Activated CD4-positive, alpha-beta T cell treated with anti-CD3 and anti-CD28 coated beads, Interleukin-2, amount 10 ng/mL, durations not matched to agents 24 days and 14 days (primary cell): ENCODE measurements around the gene NGDN. TPM values are rescaled to one million over a fixed set of nuclear protein-coding genes. Genes with fewer than 3 reads are reported as not detected.

Source experiments
- DNase-seq: peaks from one replicate; pipeline ENCODE4 v3.0.0; 2022
- H3K27ac Mint-ChIP-seq: one replicate; pipeline ENCODE4 v1.8.0; 2022; ENCODE audit warnings: mild to moderate bottlenecking, mixed read lengths
- H3K27me3 Mint-ChIP-seq: one replicate; pipeline ENCODE4 v1.8.0; 2022; ENCODE audit warnings: mixed read lengths
- H3K36me3 Mint-ChIP-seq: one replicate; pipeline ENCODE4 v1.8.0; 2022; ENCODE audit warnings: low read depth, mild to moderate bottlenecking, mixed read lengths
- H3K4me1 Mint-ChIP-seq: one replicate; pipeline ENCODE4 v1.8.0; 2021; ENCODE audit warnings: mixed read lengths
- H3K4me3 Mint-ChIP-seq: one replicate; pipeline ENCODE4 v1.8.0; 2022; ENCODE audit warnings: mild to moderate bottlenecking, moderate library complexity, mixed read lengths
- H3K9me3 Mint-ChIP-seq: one replicate; pipeline ENCODE4 v1.8.0; 2021; ENCODE audit warnings: mixed read lengths
- intact Hi-C: fragments of 100-400 bp; cut with micrococcal nuclease; formaldehyde crosslinking; loops from one replicate; pipeline ENCODE4 v1.15.1; 2023
- total RNA-seq: library from RNA; stranded (reverse); gene quantifications from 2 replicates; pipeline ENCODE4 v1.2.3, GENCODE V29; 2022

NGDN gene
- total RNA-seq, 1 donor from 2014 or later = 79.2 TPM

DNA sequence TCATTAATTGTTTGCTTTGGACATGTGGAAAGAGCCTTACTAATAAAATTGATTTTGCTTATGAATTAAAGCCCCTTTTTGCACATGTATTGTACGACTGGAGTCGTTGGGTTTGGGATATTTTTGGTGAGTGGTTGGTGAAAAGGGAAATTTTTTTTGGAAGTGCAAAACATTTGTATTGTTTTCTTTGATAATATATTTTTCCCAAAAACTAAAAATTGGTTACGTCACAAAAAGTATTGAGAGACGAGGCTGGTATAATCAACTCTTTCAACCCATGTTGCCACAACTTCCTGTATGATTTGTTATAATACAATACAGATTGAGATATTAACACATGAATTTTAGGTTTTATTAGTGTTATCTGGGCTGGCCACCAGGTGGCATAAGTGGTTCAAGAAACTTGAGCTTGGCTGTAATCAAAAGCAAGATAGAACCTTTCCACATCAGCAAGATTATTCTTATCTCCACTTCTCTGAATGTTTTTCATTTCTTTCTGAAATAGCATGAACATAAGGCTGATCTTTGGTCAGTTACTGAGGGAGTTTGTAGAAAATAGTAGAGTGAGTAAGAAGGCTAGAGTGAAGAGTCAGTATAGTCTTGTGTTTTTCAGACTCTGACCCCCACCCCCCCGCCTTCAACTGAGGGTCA, 8.7 kb downstream of the NGDN start:
- no peaks in the 10 kb centered on the region for H3K9me3 Mint-ChIP-seq
- H3K4me3 Mint-ChIP-seq = no peak overlapping the region
- no peak overlapping the region for H3K27ac Mint-ChIP-seq
- no peaks in the 10 kb centered on the region for H3K27me3 Mint-ChIP-seq
- intact Hi-C loops = loop anchor here (1.0 kb wide), 2 partner anchors 61 to 84 kb away; no protein-coding TSS in a partner anchor
- peaks cover 2% of the 10 kb centered on the region for H3K4me1 Mint-ChIP-seq
- peaks cover 44% of the 10 kb centered on the region for H3K36me3 Mint-ChIP-seq
- peak; percentile 89 for DNase-seq

DNA sequence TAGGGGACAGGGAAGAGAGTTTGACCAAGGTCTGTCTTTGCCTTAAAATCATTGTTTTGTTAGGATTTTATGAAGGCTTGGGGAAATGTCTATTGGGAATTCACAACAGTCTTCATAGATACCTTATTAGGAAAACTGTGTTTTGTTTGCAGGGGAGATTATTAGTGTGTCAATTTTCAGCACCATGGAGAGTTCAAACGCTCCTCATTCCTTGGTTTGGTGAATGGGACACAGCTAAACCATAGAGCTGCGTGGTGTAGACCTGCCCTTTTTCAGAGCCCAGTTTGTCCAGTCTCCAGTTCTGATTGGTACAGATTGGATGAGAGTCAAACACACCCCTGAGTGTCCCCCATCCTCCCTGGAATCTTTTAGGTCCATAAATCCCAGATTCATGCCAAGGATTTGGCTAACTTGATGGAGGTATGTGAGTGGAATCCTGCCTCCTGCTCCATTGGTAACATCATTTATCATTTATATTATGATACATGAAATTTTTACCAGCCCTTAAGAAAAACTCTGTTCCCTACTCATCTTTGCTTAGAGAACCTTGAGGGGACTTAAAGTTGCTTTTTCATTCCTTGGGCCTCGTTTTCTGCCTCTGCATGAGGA, 12.0 kb downstream of the NGDN start:
- Mint-ChIP-seq H3K36me3 (peaks cover 21% of the 10 kb centered on the region), H3K27ac (no peak overlapping the region), H3K4me1 (peaks cover 2% of the 10 kb centered on the region), H3K4me3 (no peak overlapping the region), H3K27me3 (no peaks in the 10 kb centered on the region), H3K9me3 (no peaks in the 10 kb centered on the region)
- intact Hi-C loops = no loop called here
- no peak for DNase-seq

DNA sequence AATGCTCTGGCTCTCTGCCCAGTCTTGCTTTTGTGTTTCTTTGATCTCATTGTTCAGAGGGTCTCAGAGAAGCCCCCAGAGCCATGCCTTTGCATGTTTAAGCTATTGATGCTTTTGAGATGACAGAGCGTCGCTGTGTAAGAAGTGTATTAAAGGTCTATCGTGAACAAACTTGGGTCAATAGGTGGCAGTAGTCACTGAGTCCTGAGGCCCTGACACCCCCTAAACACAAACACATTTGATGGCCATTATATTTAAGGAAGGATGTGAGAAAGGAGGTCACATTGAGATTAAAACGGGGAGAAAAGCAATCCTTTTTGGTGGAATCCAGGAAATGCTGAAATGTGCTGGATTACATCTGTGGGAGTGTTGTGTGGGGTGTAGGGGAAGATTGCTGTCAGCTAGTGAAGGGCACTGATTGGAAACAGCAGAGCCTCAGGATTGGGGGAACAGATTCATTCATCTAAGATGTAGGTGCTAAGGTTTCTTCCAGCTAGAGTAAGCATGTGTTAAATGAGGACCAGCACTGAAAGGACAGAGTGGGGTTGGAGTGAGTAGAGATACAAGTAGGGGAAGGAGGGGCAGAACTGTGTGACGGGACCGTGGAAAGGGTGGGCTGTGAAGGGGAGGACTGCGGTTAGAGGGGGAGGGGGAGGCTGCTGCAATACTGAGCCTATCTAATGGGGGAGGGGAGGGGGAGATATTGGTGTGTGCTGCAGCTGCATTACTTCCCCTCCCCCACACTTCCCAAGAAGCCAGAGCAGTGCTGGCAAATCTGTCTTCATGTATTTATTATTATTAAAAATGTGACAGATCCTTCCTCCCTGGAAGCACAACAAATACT, 12.7 kb downstream of the NGDN start:
- DNase-seq = no peak
- no peaks in the 10 kb centered on the region for H3K9me3 Mint-ChIP-seq
- intact Hi-C loops = no loop called here
- H3K36me3 Mint-ChIP-seq = peaks cover 15% of the 10 kb centered on the region
- no peak overlapping the region for H3K27ac Mint-ChIP-seq
- H3K27me3 Mint-ChIP-seq = no peaks in the 10 kb centered on the region
- peaks cover 2% of the 10 kb centered on the region for H3K4me1 Mint-ChIP-seq
- H3K4me3 Mint-ChIP-seq = no peak overlapping the region

DNA sequence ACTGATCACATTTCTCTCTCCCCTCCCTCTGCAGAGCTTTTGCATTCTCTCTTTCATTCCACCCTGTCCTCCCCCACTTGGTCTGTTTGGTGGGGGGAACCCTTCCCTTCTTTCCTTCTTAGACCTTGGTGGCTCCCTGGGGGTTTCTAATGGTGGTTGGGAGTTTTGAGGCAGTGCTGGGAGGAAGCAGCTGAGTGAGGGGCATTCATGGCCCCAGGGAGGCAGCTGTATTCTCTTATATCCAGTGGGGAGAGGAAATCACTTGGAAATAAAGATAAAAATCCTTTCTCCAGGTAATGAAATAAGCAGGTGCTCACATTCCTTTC, 13.3 kb downstream of the NGDN start:
- Mint-ChIP-seq H3K9me3 (no peaks in the 10 kb centered on the region), H3K4me3 (no peak overlapping the region), H3K27me3 (no peaks in the 10 kb centered on the region), H3K27ac (no peak overlapping the region), H3K4me1 (peaks cover 2% of the 10 kb centered on the region), H3K36me3 (peaks cover 10% of the 10 kb centered on the region)
- intact Hi-C loops = no loop called here
- no peak for DNase-seq

DNA sequence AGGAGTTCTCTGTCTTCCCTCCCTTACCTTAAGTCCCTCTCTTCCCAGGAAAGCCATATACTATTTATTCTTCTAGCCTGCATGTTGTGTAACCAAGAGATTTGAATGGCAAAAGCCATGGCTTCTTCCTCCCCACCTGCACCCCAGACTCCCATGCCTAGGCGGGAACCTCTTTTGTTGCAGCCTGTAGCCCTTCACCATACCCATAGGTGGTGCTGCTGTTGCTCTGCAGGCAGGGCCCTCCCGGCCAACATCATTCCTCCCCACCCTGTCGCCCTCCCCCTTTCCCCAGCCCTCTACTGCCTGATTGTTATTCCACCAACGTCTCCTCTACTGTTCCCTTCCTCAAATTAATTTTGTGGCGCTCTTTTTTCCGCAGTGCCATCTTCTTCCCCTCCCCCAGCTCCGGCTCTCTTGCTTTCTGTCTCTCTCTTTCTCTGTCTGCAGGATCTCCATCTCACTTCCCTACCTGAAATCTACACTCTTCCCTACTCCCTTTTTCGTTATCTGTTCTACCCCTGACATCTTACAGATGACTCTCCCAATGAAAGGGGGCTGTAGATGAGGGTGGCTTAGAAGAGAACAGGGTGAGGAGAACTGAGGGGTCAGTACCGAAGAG, 13.8 kb downstream of the NGDN start:
- H3K4me3 Mint-ChIP-seq = no peak overlapping the region
- H3K27me3 Mint-ChIP-seq = no peaks in the 10 kb centered on the region
- H3K27ac Mint-ChIP-seq = no peak overlapping the region
- intact Hi-C loops = no loop called here
- H3K4me1 Mint-ChIP-seq = peaks cover 1% of the 10 kb centered on the region
- H3K9me3 Mint-ChIP-seq = no peaks in the 10 kb centered on the region
- no peak for DNase-seq
- H3K36me3 Mint-ChIP-seq = peaks cover 7% of the 10 kb centered on the region

DNA sequence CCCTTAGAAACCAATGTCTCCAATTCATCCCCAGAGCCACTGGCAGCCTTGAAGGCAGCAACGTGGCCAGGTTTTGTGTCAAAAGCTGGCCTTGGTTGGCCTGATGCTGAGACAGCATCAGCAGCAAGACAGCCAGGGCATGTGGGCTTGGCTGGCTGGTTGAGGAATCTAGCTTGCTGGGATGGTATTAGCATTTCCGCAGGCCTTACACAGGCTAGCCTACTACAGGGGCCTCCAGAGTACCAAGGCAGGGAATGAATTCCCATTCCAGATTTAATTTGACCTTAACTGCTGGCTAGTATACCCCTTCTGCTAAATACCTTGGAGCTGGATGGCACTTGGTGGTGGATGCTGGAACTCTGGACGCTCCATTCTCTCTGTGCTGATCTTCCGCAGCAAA, 15.8 kb downstream of the NGDN start:
- no peaks in the 10 kb centered on the region for H3K4me1 Mint-ChIP-seq
- no peaks in the 10 kb centered on the region for H3K9me3 Mint-ChIP-seq
- H3K4me3 Mint-ChIP-seq = no peak overlapping the region
- DNase-seq = no peak
- H3K27me3 Mint-ChIP-seq = no peaks in the 10 kb centered on the region
- intact Hi-C loops = no loop called here
- H3K36me3 Mint-ChIP-seq = peaks cover 5% of the 10 kb centered on the region
- no peak overlapping the region for H3K27ac Mint-ChIP-seq

DNA sequence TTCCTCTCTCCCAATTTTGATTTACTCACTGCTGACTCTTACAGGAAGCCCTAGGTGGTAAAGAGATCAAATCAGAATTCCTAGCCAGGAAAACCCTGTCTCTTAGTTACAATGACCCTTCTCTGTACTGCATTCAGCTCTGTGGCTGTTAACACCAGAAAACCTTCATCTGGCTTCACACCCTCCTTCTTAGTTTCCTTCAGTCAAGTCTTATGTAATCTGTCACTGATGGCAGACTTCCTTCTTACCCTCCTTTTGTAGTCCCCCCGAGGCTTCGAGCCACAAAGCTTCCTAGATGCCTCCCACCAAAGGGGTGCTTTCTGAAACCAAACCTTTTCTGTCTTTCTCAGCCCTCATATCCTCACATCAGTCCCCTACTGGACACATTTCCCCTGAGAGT, 16.5 kb downstream of the NGDN start:
- no peak overlapping the region for H3K4me3 Mint-ChIP-seq
- H3K27me3 Mint-ChIP-seq = no peaks in the 10 kb centered on the region
- no peak for DNase-seq
- H3K4me1 Mint-ChIP-seq = no peaks in the 10 kb centered on the region
- H3K27ac Mint-ChIP-seq = no peak overlapping the region
- no peaks in the 10 kb centered on the region for H3K9me3 Mint-ChIP-seq
- peaks cover 5% of the 10 kb centered on the region for H3K36me3 Mint-ChIP-seq
- intact Hi-C loops = no loop called here

DNA sequence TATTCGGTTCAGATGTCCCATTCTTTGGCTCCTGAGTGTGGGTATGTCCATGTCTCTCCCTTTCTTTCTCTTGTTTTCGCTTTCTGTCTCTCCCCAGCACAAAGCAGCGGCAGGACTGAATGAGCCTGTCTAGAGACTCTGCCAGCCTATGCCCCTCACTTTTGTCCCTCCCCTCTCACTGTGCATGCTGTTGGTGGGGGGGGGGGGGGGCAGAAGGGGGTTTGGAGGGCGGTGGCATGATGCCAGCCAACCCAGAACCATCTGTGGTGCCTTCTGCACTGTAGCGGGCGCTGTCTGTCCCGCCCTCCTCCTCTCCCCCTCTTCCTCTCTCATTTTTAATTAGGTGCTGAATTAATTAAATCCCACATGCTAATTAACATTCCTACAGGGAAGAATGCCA, 17.7 kb downstream of the NGDN start:
- H3K4me1 Mint-ChIP-seq = no peaks in the 10 kb centered on the region
- H3K27ac Mint-ChIP-seq = no peak overlapping the region
- no peaks in the 10 kb centered on the region for H3K9me3 Mint-ChIP-seq
- H3K36me3 Mint-ChIP-seq = peaks cover 2% of the 10 kb centered on the region
- no peaks in the 10 kb centered on the region for H3K27me3 Mint-ChIP-seq
- H3K4me3 Mint-ChIP-seq = no peak overlapping the region
- intact Hi-C loops = no loop called here
- DNase-seq = no peak

DNA sequence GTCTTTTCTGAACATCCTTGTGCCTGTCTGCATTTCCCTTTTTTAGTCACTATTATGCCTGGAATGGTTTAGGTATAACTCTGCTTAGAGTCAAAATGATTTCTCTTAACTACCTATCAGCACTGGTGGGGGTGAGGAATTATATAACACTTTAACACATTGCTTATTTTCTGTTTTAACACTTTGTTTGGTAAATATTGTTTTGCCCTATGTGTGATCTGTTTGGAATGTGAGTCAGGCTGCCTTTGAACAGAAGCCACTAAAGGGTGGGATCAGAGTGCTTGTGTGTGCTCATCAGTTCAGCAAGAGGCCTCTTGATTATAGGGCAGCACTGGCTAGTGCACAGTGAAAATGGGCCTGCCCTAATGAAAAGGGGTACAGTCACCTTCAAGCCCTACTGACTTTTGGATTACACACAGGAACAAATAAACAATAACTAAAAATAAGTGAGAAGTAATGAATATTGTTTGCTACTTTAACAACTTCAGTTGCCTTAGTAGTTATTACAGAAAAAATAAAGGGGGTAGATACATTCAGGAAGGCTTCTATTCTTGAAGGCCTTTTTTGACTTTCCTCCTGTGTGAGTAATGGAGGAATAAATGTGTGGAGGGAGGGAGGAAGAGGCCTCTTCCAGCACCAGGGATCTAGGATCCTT, 23.2 kb downstream of the NGDN start:
- no peaks in the 10 kb centered on the region for H3K36me3 Mint-ChIP-seq
- H3K9me3 Mint-ChIP-seq = no peaks in the 10 kb centered on the region
- intact Hi-C loops = no loop called here
- DNase-seq = no peak
- H3K4me3 Mint-ChIP-seq = no peak overlapping the region
- H3K4me1 Mint-ChIP-seq = no peaks in the 10 kb centered on the region
- H3K27ac Mint-ChIP-seq = no peak overlapping the region
- H3K27me3 Mint-ChIP-seq = no peaks in the 10 kb centered on the region

DNA sequence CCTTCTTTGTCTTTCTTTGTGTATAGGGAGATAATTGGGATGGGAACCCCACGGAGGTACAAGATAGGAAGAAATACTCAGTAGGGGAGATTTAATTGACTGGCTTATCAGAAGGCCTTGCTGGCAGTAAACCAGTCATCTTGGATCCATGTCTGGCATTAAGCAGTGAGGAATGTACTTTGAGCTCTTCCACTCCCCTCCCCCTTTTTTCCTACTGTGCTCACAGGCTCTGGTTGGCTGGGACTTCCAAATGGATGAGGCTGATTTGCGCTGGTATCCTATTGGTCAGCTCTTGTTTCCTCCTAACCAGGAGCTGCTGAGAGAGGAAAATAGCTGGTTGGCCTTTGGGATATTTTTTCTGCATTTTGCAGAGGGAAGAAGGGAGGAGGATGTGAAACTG, 24.7 kb downstream of the NGDN start:
- intact Hi-C loops = no loop called here
- Mint-ChIP-seq H3K4me3 (no peak overlapping the region), H3K27ac (no peak overlapping the region), H3K9me3 (no peaks in the 10 kb centered on the region), H3K27me3 (no peaks in the 10 kb centered on the region), H3K36me3 (no peaks in the 10 kb centered on the region), H3K4me1 (no peaks in the 10 kb centered on the region)
- DNase-seq = no peak

DNA sequence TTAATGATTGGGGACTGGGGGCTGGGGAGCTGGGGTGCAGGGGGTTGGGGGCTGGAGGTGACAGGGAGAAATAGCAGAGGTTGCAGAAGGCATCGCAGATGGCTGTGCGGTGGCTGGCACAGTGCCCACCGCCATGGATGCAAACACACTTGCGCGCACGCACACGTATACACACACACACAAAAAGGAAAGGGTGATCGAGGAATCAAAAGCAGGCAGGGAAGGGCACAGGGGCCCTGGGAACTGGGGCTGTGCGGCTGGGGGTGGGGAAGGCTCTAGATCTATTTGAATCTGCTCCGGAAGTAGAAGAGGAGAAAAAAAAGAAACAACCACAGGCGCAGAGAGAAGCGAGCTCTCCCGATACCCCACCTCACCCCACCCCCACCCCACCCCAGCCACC, 42.7 kb downstream of the NGDN start:
- no peak for DNase-seq
- peak overlapping the region; percentile 4 for H3K27ac Mint-ChIP-seq
- intact Hi-C loops = no loop called here
- no peaks in the 10 kb centered on the region for H3K27me3 Mint-ChIP-seq
- H3K9me3 Mint-ChIP-seq = no peaks in the 10 kb centered on the region
- peaks cover 2% of the 10 kb centered on the region for H3K4me1 Mint-ChIP-seq
- H3K36me3 Mint-ChIP-seq = no peaks in the 10 kb centered on the region
- peak overlapping the region; percentile 51 for H3K4me3 Mint-ChIP-seq

DNA sequence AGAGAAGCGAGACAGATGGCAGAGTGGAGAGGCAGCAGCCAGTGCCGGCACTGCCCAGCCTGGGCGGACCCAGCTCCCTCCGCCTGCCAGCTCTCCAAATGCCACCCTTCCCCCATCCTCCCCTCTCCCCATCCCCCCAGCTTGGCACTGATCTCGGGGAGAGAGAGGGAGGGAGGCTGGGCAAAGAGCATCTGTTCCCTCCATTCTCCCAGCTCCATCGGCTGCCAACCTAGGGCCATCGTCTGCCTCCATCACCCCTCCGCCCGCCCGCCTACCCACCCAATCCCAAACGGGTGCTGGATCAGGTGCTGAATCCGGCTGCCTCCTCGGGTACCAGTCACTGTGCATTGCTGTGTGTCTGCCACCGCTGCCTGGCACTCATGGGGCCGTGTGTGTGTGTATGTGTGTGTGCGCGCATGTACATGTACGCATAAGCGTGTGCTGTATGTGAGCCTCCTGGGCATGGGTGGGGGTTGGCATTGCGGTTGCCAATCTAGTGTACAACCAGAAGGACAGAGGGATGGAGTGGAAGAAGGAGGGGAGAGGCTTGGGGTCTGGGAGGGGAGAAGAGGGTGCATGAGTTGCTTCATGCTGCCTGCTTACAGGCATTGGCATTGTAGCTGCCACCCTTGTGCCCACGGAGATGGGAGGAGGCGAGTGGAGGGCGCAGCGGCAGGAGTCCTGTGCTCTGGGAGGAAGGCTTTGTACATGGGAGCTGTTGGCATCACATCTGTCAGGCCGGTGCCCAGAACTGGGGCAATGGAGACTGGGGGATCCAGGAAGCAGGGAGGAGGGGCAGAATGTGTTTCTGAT, 43.7 kb downstream of the NGDN start:
- intact Hi-C loops = no loop called here
- peaks cover 2% of the 10 kb centered on the region for H3K4me1 Mint-ChIP-seq

More for the DNA sequence above, 43.7 kb downstream of the NGDN start:
- Mint-ChIP-seq H3K27ac (no peak overlapping the region), H3K9me3 (no peaks in the 10 kb centered on the region), H3K36me3 (no peaks in the 10 kb centered on the region), H3K27me3 (no peaks in the 10 kb centered on the region), H3K4me3 (no peak overlapping the region)
- no peak for DNase-seq
